ENCODE measurements around the gene ANKMY1.
"Not testable (repeated sequence)": the region's sequence is repeated elsewhere in the genome, so short reads cannot be mapped to it uniquely, and the experiment has no call there.

ANKMY1 gene

GRCh38 chr2:240556553-240557100 is 1.2 kb downstream of the ANKMY1 start:
- no peak for DNase-seq (ENCODE audit: low read depth, low spot score)
- H3K27ac ChIP-seq, result no peak overlapping the region

DNA sequence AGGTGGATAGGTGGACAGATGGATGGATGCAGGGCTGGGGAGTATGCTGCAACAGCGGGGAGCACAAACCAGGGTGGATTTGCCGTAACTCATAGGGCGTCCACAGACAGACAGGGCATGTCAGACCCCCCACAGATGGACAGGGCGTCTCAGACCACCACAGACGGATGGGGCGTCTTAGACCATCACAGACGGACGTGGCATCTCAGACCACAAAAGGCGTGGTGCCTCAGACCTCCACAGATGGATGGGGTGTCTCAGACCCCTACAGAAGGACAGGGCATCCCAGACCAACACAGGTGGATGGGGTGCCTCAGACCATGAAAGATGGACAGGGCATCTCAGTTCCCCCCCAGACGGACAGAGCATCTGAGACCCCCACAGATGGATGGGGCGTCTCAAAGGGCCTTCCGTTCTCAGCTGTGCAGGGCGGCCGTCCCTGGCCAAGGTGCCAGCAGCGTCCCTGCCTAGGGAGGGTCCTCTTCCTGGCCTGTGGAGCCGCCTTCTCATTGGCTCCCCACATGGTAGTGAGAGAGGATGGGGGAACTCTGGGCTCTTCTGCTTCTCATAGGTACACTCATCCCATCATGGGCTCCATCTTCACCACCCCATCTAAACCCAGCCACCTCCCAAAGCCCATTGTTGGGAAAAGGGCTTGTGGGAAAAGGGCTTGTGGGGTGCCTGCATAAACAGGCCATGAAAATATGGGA is 2.1 kb downstream of the ANKMY1 start:
- H3K27ac ChIP-seq, result no peak overlapping the region
- no peak for DNase-seq (ENCODE audit: low read depth, low spot score)

DNA sequence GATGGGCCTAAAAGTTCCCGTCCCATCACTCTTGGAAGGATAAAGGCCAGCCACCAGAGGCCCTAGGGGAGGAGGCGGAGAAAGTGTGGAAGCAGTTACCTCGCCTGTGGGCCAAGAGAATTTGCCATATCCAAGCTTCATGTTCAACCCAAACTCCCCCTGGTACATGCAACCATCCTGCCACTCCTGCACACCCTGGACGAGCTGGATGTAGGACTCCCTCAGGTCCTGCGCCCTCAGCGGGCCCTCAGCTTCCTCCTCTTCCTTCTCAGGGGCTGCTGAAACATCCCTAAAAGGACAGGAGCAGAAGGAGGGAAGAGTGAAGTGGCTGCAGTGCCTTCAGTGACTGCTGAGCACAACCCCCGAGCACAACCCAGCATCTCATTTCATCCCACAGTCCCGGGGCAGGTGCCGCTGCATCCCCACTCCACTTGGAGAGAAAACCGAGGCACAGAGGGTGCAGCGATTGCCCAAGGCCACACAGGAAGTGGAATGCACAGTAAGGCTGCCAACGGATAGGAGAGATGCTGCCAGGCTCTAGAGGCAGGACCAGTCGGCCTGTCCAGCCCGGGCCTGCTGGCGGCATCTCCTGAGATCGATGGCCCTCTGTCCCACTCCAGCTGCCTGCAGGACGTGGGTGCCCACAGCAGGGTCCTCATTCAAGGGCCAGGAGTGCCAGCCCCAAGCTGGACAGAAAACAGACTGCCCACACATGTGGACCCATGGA is 2.9 kb downstream of the ANKMY1 start:
- H3K27ac ChIP-seq, result no peak overlapping the region
- no peak for DNase-seq (ENCODE audit: low read depth, low spot score)

- no peak overlapping the region for H3K27ac ChIP-seq
- DNase-seq (ENCODE audit: low read depth, low spot score), result no peak
Observed at GRCh38 chr2:240553956-240554480, 3.8 kb downstream of the ANKMY1 start.

- DNase-seq (ENCODE audit: low read depth, low spot score), result no peak
- no peak overlapping the region for H3K27ac ChIP-seq
Observed at GRCh38 chr2:240551811-240552210, 6.0 kb downstream of the ANKMY1 start.

GRCh38 chr2:240551288-240551687 is 6.5 kb downstream of the ANKMY1 start:
- no peak for DNase-seq (ENCODE audit: low read depth, low spot score)
- no peak overlapping the region for H3K27ac ChIP-seq

GRCh38 chr2:240539906-240540305 is 17.9 kb downstream of the ANKMY1 start:
- no peak overlapping the region for H3K27ac ChIP-seq
- no peak for DNase-seq (ENCODE audit: low read depth, low spot score)

DNA sequence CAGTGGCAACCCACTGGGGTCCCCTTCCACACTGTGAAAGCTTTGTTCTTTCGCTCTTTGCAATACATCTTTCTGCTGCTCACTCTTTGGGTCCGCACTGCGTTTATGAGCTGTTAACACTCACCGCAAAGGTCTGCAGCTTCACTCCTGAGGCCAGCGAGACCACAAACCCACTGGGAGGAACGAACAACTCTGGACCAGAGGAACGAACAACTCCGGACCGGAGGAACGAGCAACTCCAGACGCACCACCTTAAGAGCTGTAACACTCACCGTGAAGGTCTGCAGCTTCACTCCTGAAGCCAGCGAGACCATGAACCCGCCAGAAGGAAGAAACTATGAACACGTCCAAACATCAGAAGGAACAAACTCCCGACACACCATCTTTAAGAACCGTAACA is 18.7 kb downstream of the ANKMY1 start:
- not testable (repeated sequence) for H3K27ac ChIP-seq; DNase-seq (ENCODE audit: low read depth, low spot score)

GRCh38 chr2:240538031-240538780 is 19.6 kb downstream of the ANKMY1 start:
- H3K27ac ChIP-seq, result no peak overlapping the region
- DNase-seq (ENCODE audit: low read depth, low spot score), result no peak

GRCh38 chr2:240532031-240532775 is 25.6 kb downstream of the ANKMY1 start:
- no peak for DNase-seq (ENCODE audit: low read depth, low spot score)
- no peak overlapping the region for H3K27ac ChIP-seq

- no peak overlapping the region for H3K27ac ChIP-seq
- DNase-seq (ENCODE audit: low read depth, low spot score), result no peak
Observed at GRCh38 chr2:240531038-240531437, 26.8 kb downstream of the ANKMY1 start.

- no peak overlapping the region for H3K27ac ChIP-seq
- no peak for DNase-seq (ENCODE audit: low read depth, low spot score)
Observed at GRCh38 chr2:240530181-240530580, 27.6 kb downstream of the ANKMY1 start.

DNA sequence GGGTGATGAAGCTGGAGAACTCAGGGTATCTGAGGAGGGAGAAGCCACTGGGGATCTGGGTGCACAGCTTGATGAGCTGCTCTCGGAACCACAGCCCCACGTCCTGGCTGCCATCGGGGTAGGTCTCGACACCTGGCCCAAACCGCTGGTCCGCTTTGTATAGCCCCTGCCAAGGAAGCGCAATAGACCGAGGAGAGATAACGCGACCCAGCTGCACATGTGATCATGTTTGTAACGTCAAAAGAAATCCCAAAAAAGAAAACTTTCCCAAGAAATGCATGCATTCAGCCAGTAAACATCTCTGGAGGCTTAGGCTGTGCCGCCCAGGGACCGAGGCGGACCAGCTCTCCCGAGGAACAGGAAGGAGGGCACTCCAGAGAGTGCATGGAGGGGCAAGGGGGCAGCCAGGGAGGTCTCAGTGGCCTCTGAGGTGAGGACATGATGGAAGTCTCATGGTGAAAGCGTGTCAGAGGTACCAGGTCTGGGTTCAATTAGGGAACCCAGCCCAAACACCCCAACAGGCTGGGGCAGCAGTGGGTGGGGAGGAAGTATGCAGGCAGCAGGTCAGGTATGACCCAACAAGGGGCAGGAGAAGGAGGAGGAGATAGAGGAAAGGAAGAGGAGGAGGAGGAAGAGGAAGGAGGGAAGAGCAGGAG is 28.3 kb downstream of the ANKMY1 start:
- H3K27ac ChIP-seq, result no peak overlapping the region
- DNase-seq (ENCODE audit: low read depth, low spot score), result no peak

GRCh38 chr2:240528406-240529040 is 29.3 kb downstream of the ANKMY1 start:
- no peak for DNase-seq (ENCODE audit: low read depth, low spot score)
- H3K27ac ChIP-seq, result no peak overlapping the region

DNA sequence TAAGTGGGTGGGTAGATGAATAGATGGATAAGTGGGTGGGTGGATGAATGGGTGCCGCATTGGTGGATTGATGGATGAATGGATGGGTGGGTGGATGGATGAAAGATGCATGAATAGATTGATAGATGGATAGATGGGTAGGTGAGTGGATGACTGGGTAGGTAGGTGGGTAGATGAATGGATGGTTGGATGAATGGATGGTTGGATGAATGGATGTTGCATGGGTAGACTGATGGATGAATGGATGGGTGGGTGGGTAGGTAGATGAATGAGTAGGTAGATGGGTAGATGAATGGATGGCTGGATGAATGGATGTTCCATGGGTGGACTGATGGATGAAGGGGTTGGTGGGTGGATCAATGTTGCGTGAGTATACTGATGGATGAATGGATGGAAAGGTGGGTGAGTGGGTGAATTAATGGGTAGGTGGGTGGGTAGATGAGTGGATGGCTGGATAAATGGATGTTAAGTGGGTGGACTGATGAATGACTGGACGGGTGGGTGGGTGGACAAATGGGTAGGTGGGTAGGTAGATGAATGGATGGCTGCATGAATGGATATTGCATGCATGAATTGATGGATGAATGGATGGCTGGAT is 30.5 kb downstream of the ANKMY1 start:
- no peak overlapping the region for H3K27ac ChIP-seq

GRCh38 chr2:240526521-240526920 is 31.3 kb downstream of the ANKMY1 start:
- no peak for DNase-seq (ENCODE audit: low read depth, low spot score)
- no peak overlapping the region for H3K27ac ChIP-seq

More for the DNA sequence above, 30.5 kb downstream of the ANKMY1 start:
- no peak for DNase-seq (ENCODE audit: low read depth, low spot score)

- no peak for DNase-seq (ENCODE audit: low read depth, low spot score)
- H3K27ac ChIP-seq, result no peak overlapping the region
Observed at GRCh38 chr2:240525802-240526201, 32.0 kb downstream of the ANKMY1 start.

GRCh38 chr2:240524963-240525718 is 32.6 kb downstream of the ANKMY1 start:
- no peak overlapping the region for H3K27ac ChIP-seq
- no peak for DNase-seq (ENCODE audit: low read depth, low spot score)
